GM12892 (cell line): ENCODE data around the gene AK8.

ENCODE experiments used
- POLR2A ChIP-seq: IDR thresholded peaks from 2 replicates; pipeline ENCODE4 v1.6.1; 2011; ENCODE audit warnings: low read depth, low read length, control low read depth
- POLR2AphosphoS5 ChIP-seq: IDR thresholded peaks from 2 replicates; pipeline ENCODE4 v1.6.1; 2011; ENCODE audit warnings: low read depth, low read length, control low read depth
- TAF1 ChIP-seq: IDR thresholded peaks from 2 replicates; pipeline ENCODE4 v1.6.1; 2011; ENCODE audit warnings: low read depth, mild to moderate bottlenecking, control low read depth, low read length, borderline replicate concordance

- no peak for TF ChIP-seq POLR2A
- no peak for TF ChIP-seq POLR2AphosphoS5
- no peak for TF ChIP-seq TAF1
These were observed 3.7 kb upstream of the AK8 start for GRCh38 chr9:132881826-132882225.
